HG02885 (cell line): ENCODE results near the gene HMGN1.

Experiments
- ATAC-seq: cut with Tn5 transposase; IDR thresholded peaks from one replicate; pipeline ENCODE4 v1.9.1; 2021; ENCODE audit warnings: mild to moderate bottlenecking; ENCODE audit not compliant: unreplicated experiment, poor library complexity

The HMGN1 gene

DNA sequence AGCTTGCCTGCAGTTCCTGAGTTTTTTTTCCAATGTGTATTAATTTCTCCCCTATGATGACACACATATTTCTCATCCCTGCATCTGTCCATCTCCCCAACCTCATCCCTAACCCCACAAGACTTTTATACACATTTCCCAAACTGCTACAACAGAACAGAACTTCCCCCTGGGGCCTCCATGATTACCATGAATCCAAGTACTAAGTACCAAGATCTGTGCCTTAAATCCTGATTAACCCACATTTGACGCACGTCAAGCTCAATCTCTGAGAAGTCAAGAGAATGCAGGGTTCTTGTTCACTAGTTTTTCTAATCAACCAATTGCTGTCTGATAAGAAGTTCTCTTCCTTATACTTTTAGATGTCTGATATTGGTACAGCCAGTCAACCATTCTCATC lies 9.7 kb downstream of the HMGN1 start:
- ATAC-seq = no peak

DNA sequence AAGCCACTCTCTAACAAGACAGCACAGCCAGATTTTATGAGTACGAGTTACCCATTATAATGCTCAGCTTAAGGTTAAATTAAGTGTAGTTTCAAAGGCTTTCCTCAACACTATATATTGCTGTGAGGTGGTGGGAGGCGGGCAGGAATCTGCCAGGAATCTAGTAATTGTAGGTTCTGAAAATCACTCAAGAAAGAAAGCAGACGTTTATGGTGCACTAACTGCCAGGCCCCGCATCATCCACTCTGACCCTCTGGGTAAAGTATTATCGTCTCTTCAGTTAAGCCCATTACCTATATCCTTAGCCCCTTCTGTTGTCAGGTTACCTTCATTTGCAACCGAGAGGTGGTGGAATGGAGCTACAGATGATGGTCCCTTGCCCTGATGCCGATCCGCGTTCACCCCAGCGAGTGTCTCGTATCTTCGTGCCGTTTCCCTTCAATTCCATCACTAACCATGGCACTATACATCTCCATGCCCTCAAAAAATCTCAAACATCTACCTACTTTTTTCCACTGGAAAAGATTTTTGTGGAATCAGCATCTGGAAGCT lies 12.4 kb downstream of the HMGN1 start:
- ATAC-seq = no peak

DNA sequence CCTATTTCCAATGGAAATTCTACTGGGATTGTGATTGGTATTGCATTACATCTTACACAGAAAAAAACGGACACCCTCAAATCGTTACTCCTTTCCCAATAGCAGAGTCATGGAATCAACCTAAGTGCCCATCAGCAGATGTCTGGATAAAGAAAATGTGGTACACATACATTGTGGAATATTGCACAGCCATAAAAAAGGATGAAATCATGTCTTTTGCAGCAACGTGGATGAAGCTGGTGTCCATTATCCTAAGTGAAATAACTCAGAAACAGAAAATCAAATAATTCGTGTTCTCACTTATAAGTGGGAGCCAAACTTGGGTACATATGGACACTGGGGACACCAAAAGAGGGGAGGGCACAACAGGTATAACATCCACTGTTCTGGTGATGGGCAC lies 14.3 kb downstream of the HMGN1 start:
- no peak for ATAC-seq

DNA sequence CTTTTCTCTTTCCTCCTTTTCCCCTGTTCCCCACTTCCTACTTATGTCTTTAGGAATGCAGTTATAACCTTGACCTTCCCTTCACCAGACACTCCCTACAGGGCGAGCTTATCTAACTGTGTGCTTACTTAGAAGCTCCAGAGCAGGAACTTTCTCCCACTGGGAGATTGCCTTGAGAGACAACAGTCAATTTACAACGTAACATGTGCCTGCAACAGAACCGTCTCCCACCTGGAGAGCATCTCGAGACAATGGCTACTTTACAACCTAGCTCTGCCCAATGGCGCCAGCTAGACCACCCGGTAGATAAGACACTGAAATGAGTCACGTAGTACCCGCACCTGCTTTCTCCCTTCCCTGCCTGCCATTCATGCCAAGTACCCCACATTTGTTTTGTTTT lies 16.7 kb downstream of the HMGN1 start:
- ATAC-seq = no peak

GRCh38 chr21:39330001-39330400 lies 18.9 kb downstream of the HMGN1 start:
- ATAC-seq = no peak

DNA sequence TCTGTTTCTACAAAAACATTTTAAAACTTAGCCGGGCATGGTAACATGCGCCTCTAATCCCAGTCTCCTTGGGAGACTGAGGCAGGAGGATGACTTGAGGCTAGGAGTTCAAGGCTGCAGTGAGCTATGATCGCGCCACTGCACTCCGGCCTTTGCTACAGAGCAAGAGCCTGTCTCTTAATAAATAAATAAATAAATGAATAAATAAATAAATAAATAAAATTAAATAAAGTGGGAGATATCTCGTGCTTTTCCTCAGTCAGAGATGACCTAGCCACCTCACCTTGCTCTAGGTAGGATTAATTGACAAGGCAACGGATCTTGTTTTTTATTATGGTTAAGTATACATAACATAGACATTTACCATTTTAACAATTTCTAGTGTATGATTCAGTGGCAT lies 21.2 kb downstream of the HMGN1 start:
- no peak for ATAC-seq

DNA sequence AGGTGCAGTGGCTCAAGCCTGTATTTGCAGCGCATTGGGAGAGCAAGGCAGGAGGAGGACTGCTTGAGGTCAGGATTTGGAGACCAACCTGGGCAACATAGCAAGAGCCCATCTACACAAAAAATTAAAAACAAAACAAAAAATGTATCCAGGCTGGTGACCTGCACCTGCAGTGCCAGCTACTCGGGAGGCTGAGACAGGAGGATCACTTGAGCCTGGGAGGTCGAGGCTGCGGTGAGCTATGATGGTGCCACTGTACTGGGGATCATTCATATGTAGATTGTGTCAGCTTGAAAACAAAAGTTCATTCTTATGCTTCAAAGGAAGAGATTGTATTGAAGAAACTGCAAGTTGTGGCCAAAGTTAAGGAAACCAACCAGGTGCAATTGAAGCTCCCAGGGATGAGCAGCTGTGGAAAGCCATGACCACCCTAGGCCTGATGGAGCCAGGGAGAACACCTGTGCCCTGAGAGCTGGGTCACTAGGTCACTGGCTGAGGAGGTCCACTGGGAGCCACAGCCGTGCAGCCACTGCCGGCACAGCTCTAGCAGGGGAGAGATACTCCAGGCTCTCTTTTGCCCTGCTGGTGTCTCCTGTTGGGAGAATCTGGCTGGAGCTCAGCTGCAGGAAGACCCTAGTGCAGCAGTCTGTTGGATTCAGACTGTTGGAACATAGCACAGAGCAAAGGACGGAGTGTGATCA lies 22.1 kb downstream of the HMGN1 start:
- ATAC-seq = no peak

- no peak for ATAC-seq
Observed at GRCh38 chr21:39325458-39325857, 23.4 kb downstream of the HMGN1 start.

DNA sequence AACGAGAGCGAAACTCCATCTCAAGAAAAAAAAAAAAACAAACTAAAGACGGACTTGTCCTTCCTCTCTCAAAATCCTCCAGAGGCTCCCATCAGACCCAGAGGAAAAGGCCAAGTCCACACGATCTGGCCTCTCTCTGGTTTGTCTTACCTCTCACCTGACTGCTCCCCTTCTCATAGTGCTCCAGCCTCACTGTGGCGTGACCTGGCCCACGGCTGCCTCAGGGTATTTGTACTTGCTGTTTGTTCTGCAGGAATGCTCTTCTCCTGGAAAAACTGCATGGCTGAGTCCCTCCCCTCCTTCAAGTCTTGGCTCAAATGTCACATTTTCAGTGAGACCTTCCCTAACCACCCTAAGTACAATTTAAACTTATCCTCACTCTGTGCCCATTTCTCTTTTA lies 27.5 kb downstream of the HMGN1 start:
- no peak for ATAC-seq

DNA sequence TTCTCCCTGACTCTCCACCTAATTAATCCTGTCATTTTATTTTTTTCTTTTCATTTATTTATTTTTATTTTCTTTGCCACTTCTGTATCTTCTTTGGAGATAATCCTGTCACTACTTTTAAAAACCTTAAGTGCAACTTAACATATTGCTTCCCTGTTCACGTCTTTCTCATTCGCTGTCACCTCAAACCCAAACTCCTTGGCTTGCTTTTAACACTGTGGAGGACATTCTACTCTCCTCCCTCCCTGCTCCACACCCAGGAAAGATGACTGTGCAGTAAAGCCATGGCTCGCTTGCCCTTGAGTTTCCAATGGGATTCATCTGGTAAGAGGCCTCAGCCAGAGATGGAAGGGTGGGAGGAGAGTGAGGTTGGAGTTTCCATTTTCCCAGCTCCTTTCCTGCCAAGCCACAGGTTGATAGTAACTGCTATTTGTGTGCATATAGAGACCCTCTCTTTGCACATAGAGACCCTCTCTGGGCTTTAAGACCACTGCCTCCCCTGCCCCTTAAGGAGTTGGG lies 29.0 kb downstream of the HMGN1 start:
- no peak for ATAC-seq

DNA sequence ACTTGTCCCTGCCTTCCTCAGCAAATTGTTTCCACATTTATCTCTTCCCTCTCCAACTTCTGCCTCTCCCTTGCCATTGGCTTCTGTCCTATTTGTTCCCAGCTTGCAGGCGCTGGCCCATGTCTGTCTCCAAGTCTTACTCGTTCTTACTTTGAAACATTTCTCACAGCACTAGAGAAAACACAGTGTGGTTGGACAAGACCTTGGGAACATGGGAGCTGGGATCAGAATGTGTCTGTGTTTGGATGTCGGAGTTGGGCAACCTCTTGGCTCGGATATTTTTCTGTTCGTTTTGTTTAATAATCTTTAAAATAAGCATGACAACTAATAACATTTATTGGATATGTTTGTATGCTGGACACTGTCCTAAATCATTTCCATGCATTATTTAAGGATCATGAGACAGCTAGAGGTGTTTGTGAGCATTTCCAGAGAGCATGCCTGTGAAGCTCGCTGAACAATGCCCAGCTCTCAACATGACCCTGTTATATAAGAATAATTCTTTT lies 29.6 kb downstream of the HMGN1 start:
- no peak for ATAC-seq

- ATAC-seq = no peak
Observed at GRCh38 chr21:39318091-39318959, 30.6 kb downstream of the HMGN1 start.

GRCh38 chr21:39317134-39318090 lies 31.5 kb downstream of the HMGN1 start:
- ATAC-seq = no peak

DNA sequence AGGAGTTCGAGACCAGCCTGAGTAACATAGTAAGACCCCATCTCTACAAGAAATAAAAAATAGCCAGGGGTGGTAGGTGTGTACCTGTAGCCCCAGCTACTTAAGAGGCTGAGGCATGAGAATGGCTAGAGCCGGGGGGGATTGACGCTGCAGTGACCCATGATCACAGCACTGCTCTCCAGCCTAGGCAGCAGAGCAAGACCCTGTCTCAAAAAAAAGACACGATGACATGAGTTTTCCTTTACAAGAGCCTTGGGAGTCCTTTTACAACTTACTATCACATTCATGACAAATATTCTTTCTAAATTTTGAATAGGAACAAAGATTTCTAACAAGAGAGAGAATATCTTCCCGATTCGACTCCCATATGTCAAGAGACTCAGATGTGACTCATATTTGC lies 32.2 kb downstream of the HMGN1 start:
- no peak for ATAC-seq

- ATAC-seq = no peak
Observed at GRCh38 chr21:39315603-39316445, 33.1 kb downstream of the HMGN1 start.

- ATAC-seq = peak; percentile 1
Observed at GRCh38 chr21:39314143-39315027, 34.5 kb downstream of the HMGN1 start.

GRCh38 chr21:39313571-39314142 lies 35.2 kb downstream of the HMGN1 start, which contains the start of gene BRWD1:
TSS of gene BRWD1 (minus strand) at chr21:39313632. CDS start at chr21:39313491, 141 bp downstream.
- peak; percentile 54 for ATAC-seq
